HepG2 (cell line): ENCODE measurements around the gene SEMA4B. TPM values are rescaled to one million over a fixed set of nuclear protein-coding genes. Genes with fewer than 3 reads are reported as not detected.

Source experiments
- BCL6 ChIP-seq: IDR thresholded peaks from 2 replicates; pipeline ENCODE4 v1.6.1; 2016; ENCODE audit warnings: missing genetic modification reagents, missing compliant biosample characterization
- FOXA1 ChIP-seq, 2 experiments: fragments of 450-650 bp in 1 of 2; sonication (generic) in 1 of 2; formaldehyde crosslinking in 1 of 2; IDR thresholded peaks; 2 replicates each; pipeline versions ENCODE4 v1.4.0 to v1.6.1; 2016 to 2020; ENCODE audit warnings: missing genetic modification reagents in 1 of 2
- NONO ChIP-seq, 2 experiments: fragments of 450-650 bp in 1 of 2; sonication (generic) in 1 of 2; formaldehyde crosslinking in 1 of 2; IDR thresholded peaks in 1 of 2; conservative IDR thresholded peaks in 1 of 2; 2 replicates each; pipeline versions ENCODE4 v1.6.1 to v1.8.0; 2017 to 2022; ENCODE audit warnings: mild to moderate bottlenecking in 1 of 2, missing genetic modification reagents in 1 of 2, moderate library complexity in 1 of 2
- PATZ1 ChIP-seq: sonication (generic); formaldehyde crosslinking; IDR thresholded peaks from 2 replicates; pipeline ENCODE4 v1.4.0; 2020; ENCODE audit warnings: missing genetic modification reagents
- POGZ ChIP-seq: sonication (generic); formaldehyde crosslinking; IDR thresholded peaks from 2 replicates; pipeline ENCODE4 v1.4.0; 2020; ENCODE audit warnings: mild to moderate bottlenecking, missing genetic modification reagents
- THAP11 ChIP-seq: IDR thresholded peaks from 2 replicates; pipeline ENCODE4 v1.6.1; 2016; ENCODE audit warnings: missing biosample characterization, missing genetic modification reagents
- USF2 ChIP-seq, 2 experiments: sonication (generic) in 1 of 2; formaldehyde crosslinking in 1 of 2; IDR thresholded peaks; 2 replicates each; pipeline versions ENCODE4 v1.5.1 to v1.6.1; 2011 to 2020; ENCODE audit warnings: borderline replicate concordance in 1 of 2, low read depth in 1 of 2, low read length in 1 of 2, mild to moderate bottlenecking in 1 of 2, missing genetic modification reagents in 1 of 2, moderate library complexity in 1 of 2
- ZNF256 ChIP-seq: sonication (generic); formaldehyde crosslinking; conservative IDR thresholded peaks from 2 replicates; pipeline ENCODE4 v1.4.0; 2020; ENCODE audit warnings: missing genetic modification reagents
- ZNF292 ChIP-seq: sonication (generic); formaldehyde crosslinking; IDR thresholded peaks from 2 replicates; pipeline ENCODE4 v1.8.1; 2022; ENCODE audit warnings: mild to moderate bottlenecking, low read depth, missing genetic modification reagents, borderline replicate concordance
- ZNF501 ChIP-seq: sonication (generic); formaldehyde crosslinking; IDR thresholded peaks from 2 replicates; pipeline ENCODE4 v1.5.1; 2020; ENCODE audit warnings: mild to moderate bottlenecking, moderate library complexity, missing genetic modification reagents
- polyA plus RNA-seq, 8 experiments: library from polyadenylated mRNA; depleted of rRNA in 3 of 8; stranded (reverse) in 7 of 8; unstranded in 1 of 8; fragments of >200 nt; fragmentation: Illumina TruSeq in 4 of 8; extraction: Trizol in 4 of 8; gene quantifications; 2 replicates each; pipeline versions ENCODE4 v1.2.1 to v1.2.3, GENCODE V29; 2011 to 2016; ENCODE audit warnings: low read depth in 4 of 8, missing spikeins in 1 of 8, mixed read lengths in 1 of 8; ENCODE audit not compliant: insufficient read depth in 1 of 8
- total RNA-seq, 5 experiments: library from RNA; depleted of rRNA; stranded (reverse); fragments of >200 nt; fragmentation: Illumina TruSeq; extraction: Trizol; gene quantifications; 2 replicates each; pipeline ENCODE4 v1.2.3, GENCODE V29; 2016; ENCODE audit warnings: low read depth in 1 of 5
- TF ChIP-seq, protein P1 (sequence below): sonication (generic); formaldehyde crosslinking; IDR thresholded peaks from 2 replicates; pipeline ENCODE4 v1.5.1; 2020; ENCODE audit warnings: mild to moderate bottlenecking, moderate library complexity, missing genetic modification reagents
- TF ChIP-seq, protein P2 (sequence below): sonication (generic); formaldehyde crosslinking; IDR thresholded peaks from 2 replicates; pipeline ENCODE4 v1.4.0; 2020; ENCODE audit warnings: missing genetic modification reagents, borderline replicate concordance
- TF ChIP-seq, protein P3 (sequence below): sonication (generic); formaldehyde crosslinking; IDR thresholded peaks from 2 replicates; pipeline ENCODE4 v1.5.0; 2020; ENCODE audit warnings: missing genetic modification reagents, mild to moderate bottlenecking, borderline replicate concordance
- TF ChIP-seq, protein P4 (sequence below): sonication (generic); formaldehyde crosslinking; IDR thresholded peaks from 2 replicates; pipeline ENCODE4 v1.4.0; 2020; ENCODE audit warnings: missing genetic modification reagents

Gene SEMA4B
- total and polyA plus RNA-seq, 2 of the 13 experiments (the other 11 are each of a cell fraction or from before 2014, with no cell fraction given): 2.1 to 17.0 TPM

DNA sequence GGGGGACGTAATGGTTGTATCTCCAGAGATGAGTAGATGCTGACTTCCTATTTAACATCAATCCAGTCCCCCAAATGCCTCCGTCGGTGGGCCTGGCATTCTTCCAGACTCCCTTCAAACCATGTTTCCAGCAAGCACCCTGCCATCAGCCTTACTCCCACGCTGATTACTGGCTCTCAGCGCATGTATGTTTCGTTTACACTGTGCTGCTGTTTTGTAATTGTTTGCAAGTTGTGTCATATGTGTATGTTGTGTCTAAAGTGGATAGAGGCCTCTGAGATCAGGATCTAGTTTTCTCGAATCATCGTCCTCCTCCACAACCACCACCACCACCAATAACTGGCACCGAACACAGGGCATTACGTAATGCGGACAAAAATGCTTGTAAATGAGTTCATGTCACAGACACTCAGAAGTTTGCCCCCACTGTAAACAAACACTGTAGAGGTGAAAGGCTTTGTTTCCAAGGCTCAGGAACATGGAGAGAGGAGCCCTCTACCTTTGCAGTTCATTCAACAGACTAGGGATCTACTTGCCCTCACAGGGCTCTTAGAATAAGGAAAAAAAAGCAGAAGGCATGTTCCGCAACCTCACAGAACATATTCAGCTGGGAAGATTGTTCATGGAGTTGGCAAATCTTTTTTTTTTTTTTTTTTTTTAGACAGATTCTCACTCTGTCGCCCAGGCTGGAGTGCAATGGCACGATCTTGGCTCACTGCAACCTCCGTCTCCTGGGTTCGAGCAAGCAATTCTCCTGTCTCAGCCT lies 46.1 kb upstream of the SEMA4B start (continued):
- TF ChIP-seq, protein P1, sequence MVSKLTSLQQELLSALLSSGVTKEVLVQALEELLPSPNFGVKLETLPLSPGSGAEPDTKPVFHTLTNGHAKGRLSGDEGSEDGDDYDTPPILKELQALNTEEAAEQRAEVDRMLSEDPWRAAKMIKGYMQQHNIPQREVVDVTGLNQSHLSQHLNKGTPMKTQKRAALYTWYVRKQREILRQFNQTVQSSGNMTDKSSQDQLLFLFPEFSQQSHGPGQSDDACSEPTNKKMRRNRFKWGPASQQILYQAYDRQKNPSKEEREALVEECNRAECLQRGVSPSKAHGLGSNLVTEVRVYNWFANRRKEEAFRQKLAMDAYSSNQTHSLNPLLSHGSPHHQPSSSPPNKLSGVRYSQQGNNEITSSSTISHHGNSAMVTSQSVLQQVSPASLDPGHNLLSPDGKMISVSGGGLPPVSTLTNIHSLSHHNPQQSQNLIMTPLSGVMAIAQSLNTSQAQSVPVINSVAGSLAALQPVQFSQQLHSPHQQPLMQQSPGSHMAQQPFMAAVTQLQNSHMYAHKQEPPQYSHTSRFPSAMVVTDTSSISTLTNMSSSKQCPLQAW (CRISPR knock-in tag): peak; percentile 72; the same call in 1 of the 2 replicates
- TF ChIP-seq PATZ1 (CRISPR knock-in tag) (peak; percentile 26; the same call in 1 of the 2 replicates), BCL6 (peak; percentile 22), ZNF256 (CRISPR knock-in tag) (no peak), ZNF292 (peak; percentile 42; the same call in 1 of the 2 replicates), FOXA1 (IDR thresholded peaks at IDR 0.05) (no peak), FOXA1 (CRISPR knock-in tag; IDR thresholded peaks at IDR 0.05) (peak; percentile 72), ZNF501 (CRISPR knock-in tag) (peak; percentile 73; the same call in 1 of the 2 replicates), NONO (IDR thresholded peaks at IDR 0.05) (no peak), NONO (CRISPR knock-in tag; conservative IDR thresholded peaks at IDR 0.05) (no peak), USF2 (IDR thresholded peaks at IDR 0.05; ENCODE audit: low read depth, low read length) (no peak), USF2 (CRISPR knock-in tag; IDR thresholded peaks at IDR 0.05; ENCODE audit: borderline replicate concordance) (no peak), THAP11 (CRISPR knock-in tag) (no peak; the same call in 1 of the 2 replicates), POGZ (0 out of 2 replicates have a peak, but pooled peaks have one; percentile 17)
- TF ChIP-seq, protein P2, sequence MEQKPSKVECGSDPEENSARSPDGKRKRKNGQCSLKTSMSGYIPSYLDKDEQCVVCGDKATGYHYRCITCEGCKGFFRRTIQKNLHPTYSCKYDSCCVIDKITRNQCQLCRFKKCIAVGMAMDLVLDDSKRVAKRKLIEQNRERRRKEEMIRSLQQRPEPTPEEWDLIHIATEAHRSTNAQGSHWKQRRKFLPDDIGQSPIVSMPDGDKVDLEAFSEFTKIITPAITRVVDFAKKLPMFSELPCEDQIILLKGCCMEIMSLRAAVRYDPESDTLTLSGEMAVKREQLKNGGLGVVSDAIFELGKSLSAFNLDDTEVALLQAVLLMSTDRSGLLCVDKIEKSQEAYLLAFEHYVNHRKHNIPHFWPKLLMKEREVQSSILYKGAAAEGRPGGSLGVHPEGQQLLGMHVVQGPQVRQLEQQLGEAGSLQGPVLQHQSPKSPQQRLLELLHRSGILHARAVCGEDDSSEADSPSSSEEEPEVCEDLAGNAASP (CRISPR knock-in tag): no peak
- TF ChIP-seq, protein P3, sequence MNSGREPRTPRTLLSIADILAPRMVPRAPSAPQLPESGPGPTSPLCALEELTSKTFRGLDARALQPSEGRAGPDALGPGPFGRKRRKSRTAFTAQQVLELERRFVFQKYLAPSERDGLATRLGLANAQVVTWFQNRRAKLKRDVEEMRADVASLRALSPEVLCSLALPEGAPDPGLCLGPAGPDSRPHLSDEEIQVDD: no peak
- TF ChIP-seq, protein P4, sequence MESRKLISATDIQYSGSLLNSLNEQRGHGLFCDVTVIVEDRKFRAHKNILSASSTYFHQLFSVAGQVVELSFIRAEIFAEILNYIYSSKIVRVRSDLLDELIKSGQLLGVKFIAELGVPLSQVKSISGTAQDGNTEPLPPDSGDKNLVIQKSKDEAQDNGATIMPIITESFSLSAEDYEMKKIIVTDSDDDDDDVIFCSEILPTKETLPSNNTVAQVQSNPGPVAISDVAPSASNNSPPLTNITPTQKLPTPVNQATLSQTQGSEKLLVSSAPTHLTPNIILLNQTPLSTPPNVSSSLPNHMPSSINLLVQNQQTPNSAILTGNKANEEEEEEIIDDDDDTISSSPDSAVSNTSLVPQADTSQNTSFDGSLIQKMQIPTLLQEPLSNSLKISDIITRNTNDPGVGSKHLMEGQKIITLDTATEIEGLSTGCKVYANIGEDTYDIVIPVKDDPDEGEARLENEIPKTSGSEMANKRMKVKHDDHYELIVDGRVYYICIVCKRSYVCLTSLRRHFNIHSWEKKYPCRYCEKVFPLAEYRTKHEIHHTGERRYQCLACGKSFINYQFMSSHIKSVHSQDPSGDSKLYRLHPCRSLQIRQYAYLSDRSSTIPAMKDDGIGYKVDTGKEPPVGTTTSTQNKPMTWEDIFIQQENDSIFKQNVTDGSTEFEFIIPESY (CRISPR knock-in tag): no peak
